IPS-11a (cell line): ENCODE data around the gene REC114.
"Not testable (repeated sequence)": the region's sequence is repeated elsewhere in the genome, so short reads cannot be mapped to it uniquely, and the experiment has no call there.

Source experiments
- H3K4me3 ChIP-seq: one replicate; pipeline ENCODE4 v1.5.1; 2013; ENCODE audit warnings: low read depth, low read length, control low read depth

The REC114 gene

DNA sequence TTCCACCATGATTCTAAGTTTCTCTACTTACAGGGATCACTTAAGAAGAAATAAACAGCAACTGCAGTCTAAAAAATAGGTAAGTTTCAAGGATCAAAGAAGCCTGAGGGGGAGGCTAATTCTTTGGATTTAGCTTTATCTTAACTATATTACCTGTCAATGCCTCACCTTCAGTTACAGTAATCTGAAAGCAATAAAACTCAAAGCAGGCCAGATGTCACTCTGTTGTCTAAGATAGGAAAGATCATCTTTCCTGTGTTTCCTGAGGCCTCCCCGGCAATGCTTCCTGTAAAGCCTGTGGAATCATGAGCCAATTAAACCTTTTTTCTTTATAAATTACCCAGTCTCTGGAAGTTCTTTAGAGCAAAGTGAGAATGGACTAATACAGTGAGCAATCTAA lies 130.1 kb downstream of the REC114 start:
- no peak overlapping the region for H3K4me3 ChIP-seq

GRCh38 chr15:73573572-73573971 lies 130.6 kb downstream of the REC114 start:
- no peak overlapping the region for H3K4me3 ChIP-seq

DNA sequence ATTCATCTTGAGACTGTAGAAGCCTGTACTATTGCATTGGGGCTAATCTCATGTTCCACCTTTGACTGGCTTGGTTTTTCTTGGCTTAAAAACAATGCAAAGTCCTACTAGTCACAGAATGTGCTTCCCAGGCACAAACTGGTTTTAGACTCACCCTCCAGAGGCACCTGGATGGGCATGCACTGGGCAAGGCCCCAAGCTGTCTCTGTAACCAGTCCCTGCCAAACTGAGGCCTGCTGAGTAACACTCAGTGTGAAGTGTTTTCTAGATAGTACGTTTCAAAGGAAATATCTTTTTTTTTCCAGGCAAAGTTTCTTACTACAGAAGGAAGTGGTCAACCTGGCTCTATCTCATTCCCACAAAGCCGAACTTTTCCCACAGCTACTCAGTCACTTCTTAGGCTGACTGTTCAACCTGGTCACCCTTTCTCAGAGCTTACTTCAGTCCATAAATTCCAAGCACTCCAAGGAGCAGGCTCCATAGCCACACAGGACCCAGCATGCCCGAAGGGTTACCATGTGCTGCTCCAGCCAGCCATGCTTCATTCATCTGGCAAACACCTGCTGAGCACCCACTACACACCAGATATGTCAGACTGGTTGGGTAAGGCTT lies 132.8 kb downstream of the REC114 start:
- no peak overlapping the region for H3K4me3 ChIP-seq

- H3K4me3 ChIP-seq = not testable (repeated sequence)
Measured at GRCh38 chr15:73577593-73577992, 134.6 kb downstream of the REC114 start.

DNA sequence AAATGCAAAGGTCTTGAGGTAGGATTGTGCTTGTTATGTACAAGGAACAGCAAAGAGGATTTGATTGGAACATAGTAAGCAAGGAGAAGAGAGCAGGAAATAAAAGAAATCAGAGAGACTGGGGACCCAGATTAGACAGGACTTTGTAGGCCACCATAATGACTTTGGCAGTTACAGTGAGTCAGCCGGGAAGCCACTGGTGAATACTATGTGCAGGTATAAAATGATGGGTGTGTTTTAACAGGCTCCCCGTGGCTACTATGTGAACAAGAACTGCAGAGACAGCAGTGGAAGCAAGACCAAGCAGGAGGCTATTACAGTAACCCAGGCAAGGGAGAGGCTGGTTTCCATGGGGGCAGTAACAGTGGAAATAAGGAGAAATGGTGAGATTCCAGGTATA lies 135.1 kb downstream of the REC114 start:
- no peak overlapping the region for H3K4me3 ChIP-seq

GRCh38 chr15:73582851-73583379 lies 140.0 kb downstream of the REC114 start:
- no peak overlapping the region for H3K4me3 ChIP-seq

DNA sequence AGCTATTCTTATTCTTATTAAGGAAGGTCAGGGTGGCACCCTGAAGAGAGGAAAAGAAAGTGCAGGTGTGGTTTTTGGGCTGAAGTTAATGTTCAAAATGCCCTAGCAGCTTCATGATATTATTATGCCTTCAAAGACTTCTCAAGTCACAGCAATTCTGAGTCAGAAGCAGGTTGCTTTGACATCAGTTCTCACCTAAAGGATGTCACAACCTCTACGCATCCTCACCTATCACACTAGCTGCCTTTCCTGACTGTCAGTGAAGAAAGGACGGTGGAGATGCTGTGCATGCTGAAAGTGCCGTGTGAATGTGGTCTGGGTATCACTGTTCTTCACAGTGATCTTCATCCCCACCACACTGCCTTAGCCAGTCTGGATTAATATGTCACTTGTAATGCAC lies 140.6 kb downstream of the REC114 start:
- H3K4me3 ChIP-seq = no peak overlapping the region

- H3K4me3 ChIP-seq = no peak overlapping the region
Measured at GRCh38 chr15:73584699-73585420, 141.9 kb downstream of the REC114 start.

DNA sequence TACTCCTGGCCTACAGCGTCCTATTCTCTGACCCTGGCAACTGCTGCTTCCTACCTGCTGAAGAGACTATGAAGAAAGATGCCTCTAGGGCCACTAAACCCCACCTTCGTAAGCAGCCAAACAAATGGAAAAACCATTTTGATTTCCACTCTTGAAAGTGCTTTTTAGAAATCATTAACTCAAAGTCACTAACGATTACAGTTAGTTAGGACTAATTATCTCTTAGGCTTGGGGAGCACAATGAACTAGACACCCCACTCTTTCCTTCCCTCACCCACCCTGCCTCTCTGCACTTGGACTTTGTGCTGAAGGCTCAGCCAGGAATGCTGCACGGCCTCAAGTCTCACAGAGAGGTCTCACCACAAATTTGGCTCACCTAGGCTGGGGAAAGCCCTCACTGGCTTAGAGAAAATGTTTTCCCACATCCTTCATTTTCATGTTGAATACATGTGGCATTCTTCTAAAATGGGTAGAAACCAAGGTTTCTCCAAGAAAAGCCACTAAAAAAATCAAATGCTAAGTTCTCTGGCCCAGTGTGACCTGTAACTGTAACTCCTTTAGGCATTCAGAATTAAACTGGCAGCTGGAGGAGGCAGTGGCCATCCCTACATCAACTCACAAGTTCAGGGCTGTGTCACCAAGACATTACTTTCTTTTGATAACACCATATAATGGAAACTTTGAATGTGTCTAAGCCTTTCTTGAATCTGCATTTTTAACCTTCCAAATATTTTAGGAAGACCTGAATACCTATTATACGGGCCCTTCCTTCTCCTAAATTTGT lies 143.1 kb downstream of the REC114 start:
- H3K4me3 ChIP-seq = no peak overlapping the region

- H3K4me3 ChIP-seq = no peak overlapping the region
Measured at GRCh38 chr15:73589766-73590165, 146.8 kb downstream of the REC114 start.

GRCh38 chr15:73590263-73590662 lies 147.3 kb downstream of the REC114 start:
- no peak overlapping the region for H3K4me3 ChIP-seq

DNA sequence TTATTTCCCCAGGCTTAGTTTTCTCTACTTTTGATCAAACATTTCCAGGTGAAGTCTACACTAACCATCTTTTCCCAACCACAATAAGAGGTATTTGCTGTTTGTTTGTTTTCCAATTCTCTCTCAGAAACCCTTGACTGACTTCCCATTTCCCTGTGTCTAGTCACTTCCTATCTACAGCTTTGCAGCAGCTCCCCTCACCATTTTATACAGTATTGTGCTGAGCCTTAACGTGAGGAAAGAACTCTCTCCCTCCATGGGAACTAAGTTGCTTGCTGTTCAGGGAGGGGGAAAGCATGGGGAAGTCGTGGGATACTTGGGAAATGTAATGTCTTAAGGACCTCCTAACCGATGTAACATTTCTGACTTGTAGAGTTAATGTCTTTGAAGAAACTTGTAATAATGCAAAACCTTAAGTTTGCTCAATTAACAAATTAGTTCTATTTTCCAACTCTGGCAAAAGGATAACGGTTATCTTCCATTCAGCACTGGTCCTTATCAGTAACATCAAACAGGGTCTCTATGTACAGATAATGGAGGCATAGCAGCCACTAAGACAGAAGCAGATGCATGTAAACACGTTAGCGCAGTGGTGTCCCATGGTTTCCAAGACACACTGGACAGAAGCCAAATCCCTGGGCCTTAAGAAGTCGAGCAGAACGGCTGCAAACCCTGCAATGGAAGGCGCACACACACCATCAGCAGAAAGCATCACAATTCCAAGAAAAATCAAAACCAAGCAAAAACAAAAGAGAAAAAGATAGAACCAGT lies 150.5 kb downstream of the REC114 start:
- no peak overlapping the region for H3K4me3 ChIP-seq

DNA sequence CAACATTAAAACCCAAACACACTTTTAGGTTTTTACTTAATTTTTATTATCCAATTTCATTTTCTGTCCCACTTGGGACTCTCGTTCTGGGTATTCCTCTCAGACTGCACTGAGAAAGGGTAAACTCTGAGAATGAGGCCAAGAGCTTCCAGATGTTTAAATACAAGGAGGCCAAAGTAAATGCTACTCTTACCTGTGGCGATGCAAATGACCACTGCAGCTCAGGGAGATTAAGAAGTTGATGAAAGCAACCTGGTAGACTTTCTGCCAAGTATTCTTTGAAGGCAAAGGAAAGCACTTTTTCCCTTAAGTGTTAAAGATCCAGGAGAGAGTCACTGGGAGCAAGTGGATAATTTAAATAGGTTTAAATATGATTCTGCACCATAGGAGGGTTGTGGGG lies 151.1 kb downstream of the REC114 start:
- H3K4me3 ChIP-seq = no peak overlapping the region

GRCh38 chr15:73596174-73596573 lies 153.2 kb downstream of the REC114 start:
- no peak overlapping the region for H3K4me3 ChIP-seq

GRCh38 chr15:73597036-73597638 lies 154.2 kb downstream of the REC114 start:
- no peak overlapping the region for H3K4me3 ChIP-seq

GRCh38 chr15:73598530-73599160 lies 155.7 kb downstream of the REC114 start:
- no peak overlapping the region for H3K4me3 ChIP-seq

DNA sequence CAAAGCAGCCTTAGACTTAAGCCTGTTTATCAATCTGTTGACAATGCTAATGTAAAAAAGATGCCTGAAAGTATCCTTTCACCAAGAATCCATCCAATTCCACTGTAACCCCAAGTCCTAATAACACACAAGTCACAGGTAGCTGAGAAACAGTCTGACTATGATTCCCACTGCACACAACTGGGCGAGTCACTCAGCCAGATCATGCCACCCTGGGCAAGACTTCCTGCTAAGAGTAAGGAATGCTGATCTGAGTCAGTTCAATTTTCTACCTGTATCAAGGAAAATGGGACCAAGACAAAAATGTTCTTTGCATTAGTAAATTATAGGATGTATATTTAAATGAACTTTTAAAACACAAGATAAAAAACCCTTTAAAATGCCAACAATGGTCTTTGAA lies 157.0 kb downstream of the REC114 start:
- H3K4me3 ChIP-seq = no peak overlapping the region

GRCh38 chr15:73600413-73601335 lies 157.7 kb downstream of the REC114 start:
- H3K4me3 ChIP-seq = no peak overlapping the region
